Endothelial cell (in vitro differentiated cells): ENCODE results near the gene LINS1. TPM values are rescaled to one million over a fixed set of nuclear protein-coding genes. Genes with fewer than 3 reads are reported as not detected.

ENCODE experiments used
- DNase-seq: peaks from one replicate; pipeline ENCODE4 v3.0.0; 2021; ENCODE audit warnings: low spot score
- H3K27ac Mint-ChIP-seq: one replicate; pipeline ENCODE4 v1.8.0; 2021; ENCODE audit warnings: mixed read lengths, inconsistent platforms; ENCODE audit not compliant: unreplicated experiment
- H3K27me3 Mint-ChIP-seq: one replicate; pipeline ENCODE4 v1.8.0; 2021; ENCODE audit warnings: mild to moderate bottlenecking, moderate library complexity, mixed read lengths, inconsistent platforms; ENCODE audit not compliant: unreplicated experiment
- H3K36me3 Mint-ChIP-seq: one replicate; pipeline ENCODE4 v1.8.0; 2021; ENCODE audit warnings: mild to moderate bottlenecking, low read depth, mixed read lengths, inconsistent platforms; ENCODE audit not compliant: unreplicated experiment
- H3K4me1 Mint-ChIP-seq: one replicate; pipeline ENCODE4 v1.8.0; 2021; ENCODE audit warnings: mild to moderate bottlenecking, mixed read lengths, inconsistent platforms; ENCODE audit not compliant: unreplicated experiment
- H3K4me3 Mint-ChIP-seq: one replicate; pipeline ENCODE4 v1.8.0; 2021; ENCODE audit warnings: mild to moderate bottlenecking, mixed read lengths, inconsistent platforms; ENCODE audit not compliant: unreplicated experiment
- H3K9me3 Mint-ChIP-seq: one replicate; pipeline ENCODE4 v1.8.0; 2021; ENCODE audit warnings: mixed read lengths, inconsistent platforms; ENCODE audit not compliant: unreplicated experiment
- total RNA-seq: library from RNA; stranded (reverse); fragmentation: NEBNext Ultra II Directional; extraction: Animal tissue kit (Norgen Biotek cat#: 25700); gene quantifications from one replicate; pipeline ENCODE4 v1.2.1, GENCODE V29; 2021; ENCODE audit not compliant: unreplicated experiment
- TF ChIP-seq, protein P1 (sequence below): fragments of 200-600 bp; sonication (generic); IDR thresholded peaks from one replicate; pipeline ENCODE4 v1.5.0; 2021; ENCODE audit warnings: antibody characterized with exemption; ENCODE audit not compliant: unreplicated experiment

LINS1 gene
- total RNA-seq, 1 donor from 2014 or later, result 10.2 TPM

DNA sequence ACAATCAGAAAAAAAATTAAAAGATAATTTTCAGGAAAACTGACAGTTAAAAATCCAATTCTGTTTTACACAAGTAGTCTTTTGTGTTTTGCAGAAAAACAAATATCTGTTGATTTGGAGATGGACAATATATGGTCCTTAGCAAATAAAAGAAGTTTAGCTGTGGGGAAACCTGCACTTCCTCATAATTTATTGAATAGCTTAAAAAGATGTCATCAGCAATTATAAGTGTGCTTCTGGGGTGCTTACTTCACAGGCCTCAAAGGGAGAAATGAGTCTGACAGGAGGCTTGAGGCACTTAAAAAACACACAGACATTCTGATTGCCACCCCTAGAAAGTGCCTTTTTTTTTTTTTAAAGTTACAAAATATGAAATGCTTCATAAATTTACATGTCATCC is 41.7 kb downstream of the LINS1 start:
- DNase-seq, result no peak
- Mint-ChIP-seq H3K4me3 (no peak overlapping the region), H3K27ac (no peak overlapping the region), H3K9me3 (peaks cover 12% of the 10 kb centered on the region), H3K27me3 (peaks cover 5% of the 10 kb centered on the region), H3K36me3 (peaks cover 6% of the 10 kb centered on the region), H3K4me1 (no peaks in the 10 kb centered on the region)
- TF ChIP-seq, protein P1, sequence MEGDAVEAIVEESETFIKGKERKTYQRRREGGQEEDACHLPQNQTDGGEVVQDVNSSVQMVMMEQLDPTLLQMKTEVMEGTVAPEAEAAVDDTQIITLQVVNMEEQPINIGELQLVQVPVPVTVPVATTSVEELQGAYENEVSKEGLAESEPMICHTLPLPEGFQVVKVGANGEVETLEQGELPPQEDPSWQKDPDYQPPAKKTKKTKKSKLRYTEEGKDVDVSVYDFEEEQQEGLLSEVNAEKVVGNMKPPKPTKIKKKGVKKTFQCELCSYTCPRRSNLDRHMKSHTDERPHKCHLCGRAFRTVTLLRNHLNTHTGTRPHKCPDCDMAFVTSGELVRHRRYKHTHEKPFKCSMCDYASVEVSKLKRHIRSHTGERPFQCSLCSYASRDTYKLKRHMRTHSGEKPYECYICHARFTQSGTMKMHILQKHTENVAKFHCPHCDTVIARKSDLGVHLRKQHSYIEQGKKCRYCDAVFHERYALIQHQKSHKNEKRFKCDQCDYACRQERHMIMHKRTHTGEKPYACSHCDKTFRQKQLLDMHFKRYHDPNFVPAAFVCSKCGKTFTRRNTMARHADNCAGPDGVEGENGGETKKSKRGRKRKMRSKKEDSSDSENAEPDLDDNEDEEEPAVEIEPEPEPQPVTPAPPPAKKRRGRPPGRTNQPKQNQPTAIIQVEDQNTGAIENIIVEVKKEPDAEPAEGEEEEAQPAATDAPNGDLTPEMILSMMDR, result no peak

- TF ChIP-seq, protein P1, result no peak
- Mint-ChIP-seq H3K4me1 (no peaks in the 10 kb centered on the region), H3K27ac (peak overlapping the region; percentile 26), H3K36me3 (peaks cover 6% of the 10 kb centered on the region), H3K27me3 (peaks cover 5% of the 10 kb centered on the region), H3K4me3 (no peak overlapping the region), H3K9me3 (peaks cover 12% of the 10 kb centered on the region)
- DNase-seq, result no peak
Measured at GRCh38 chr15:100559330-100559729, 42.7 kb downstream of the LINS1 start.

DNA sequence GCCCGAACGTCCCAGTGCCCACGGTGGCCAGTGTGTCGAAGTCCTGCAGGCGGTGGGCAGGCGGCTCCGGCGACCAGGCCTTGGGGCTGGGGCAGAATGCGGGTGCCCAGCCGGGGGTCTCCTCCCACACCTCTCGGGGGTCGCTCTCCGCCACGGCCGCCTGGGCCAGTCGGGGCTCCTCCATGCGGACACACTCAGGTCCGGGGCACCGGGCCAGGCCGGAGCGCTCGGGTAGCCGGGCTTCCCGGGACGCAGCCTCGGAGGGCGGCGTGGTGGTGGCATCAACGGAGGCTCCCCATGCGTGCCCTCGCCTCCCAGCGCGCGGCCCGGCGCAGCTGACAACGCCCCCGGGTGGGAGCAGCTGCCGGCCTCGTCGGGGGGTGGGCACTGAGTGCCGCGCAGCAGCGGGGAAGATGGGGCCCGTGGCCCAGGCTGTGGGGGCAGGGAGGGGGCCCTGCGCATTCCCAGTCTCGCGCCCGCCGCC is 43.2 kb downstream of the LINS1 start:
- peaks cover 8% of the 10 kb centered on the region for H3K27me3 Mint-ChIP-seq
- H3K4me3 Mint-ChIP-seq, result no peak overlapping the region
- H3K36me3 Mint-ChIP-seq, result peaks cover 10% of the 10 kb centered on the region
- no peaks in the 10 kb centered on the region for H3K4me1 Mint-ChIP-seq
- DNase-seq, result no peak
- H3K27ac Mint-ChIP-seq, result no peak overlapping the region
- TF ChIP-seq, protein P1, result no peak
- peaks cover 12% of the 10 kb centered on the region for H3K9me3 Mint-ChIP-seq

- Mint-ChIP-seq H3K36me3 (peaks cover 13% of the 10 kb centered on the region), H3K4me1 (no peaks in the 10 kb centered on the region), H3K9me3 (peaks cover 6% of the 10 kb centered on the region), H3K27ac (no peak overlapping the region), H3K4me3 (no peak overlapping the region), H3K27me3 (peaks cover 10% of the 10 kb centered on the region)
- TF ChIP-seq, protein P1, result no peak
- DNase-seq, result no peak
Measured at GRCh38 chr15:100553468-100553867, 48.5 kb downstream of the LINS1 start.

DNA sequence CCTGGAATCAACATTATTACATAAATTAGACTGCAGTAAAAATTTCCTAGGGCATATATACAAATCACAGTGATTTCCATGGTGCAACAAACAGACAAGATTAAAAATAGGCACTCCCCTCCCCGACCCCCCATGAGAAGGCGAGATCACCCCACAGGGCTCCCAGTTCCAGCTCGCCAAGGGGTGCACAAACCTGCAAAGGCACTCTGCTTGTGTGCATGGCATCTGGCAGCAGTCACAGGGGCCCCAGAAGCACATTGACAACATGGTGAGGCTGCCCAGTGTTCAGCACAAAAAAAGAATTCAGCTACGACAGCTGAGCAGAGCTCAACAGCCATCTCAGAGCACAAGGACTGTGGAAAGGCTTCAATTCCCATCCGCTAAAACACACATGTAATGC is 54.0 kb downstream of the LINS1 start:
- TF ChIP-seq, protein P1, result no peak
- DNase-seq, result no peak
- no peak overlapping the region for H3K4me3 Mint-ChIP-seq

More for the DNA sequence above, 54.0 kb downstream of the LINS1 start:
- Mint-ChIP-seq H3K27me3 (no peaks in the 10 kb centered on the region), H3K9me3 (no peaks in the 10 kb centered on the region), H3K36me3 (peaks cover 4% of the 10 kb centered on the region), H3K4me1 (no peaks in the 10 kb centered on the region), H3K27ac (no peak overlapping the region)
